ENCODE measurements around the gene EPB41L2.
"Not testable (repeated sequence)": the region's sequence is repeated elsewhere in the genome, so short reads cannot be mapped to it uniquely, and the experiment has no call there.

GRCh38 chr6:130987539-130987938 is 75.5 kb downstream of the EPB41L2 start:
- TF ChIP-seq ESRRA (CRISPR knock-in tag; IDR thresholded peaks at IDR 0.05; ENCODE audit: borderline replicate concordance); TCF7 (CRISPR knock-in tag; IDR thresholded peaks at IDR 0.05; ENCODE audit: low read depth); NR1H2 (CRISPR knock-in tag; IDR thresholded peaks at IDR 0.05); MAX (CRISPR knock-in tag; IDR thresholded peaks at IDR 0.05); ZBTB21 (CRISPR knock-in tag; IDR thresholded peaks at IDR 0.05; ENCODE audit: borderline replicate concordance); USF1 (CRISPR knock-in tag; IDR thresholded peaks at IDR 0.05); E2F4 (CRISPR knock-in tag; IDR thresholded peaks at IDR 0.05; ENCODE audit: borderline replicate concordance, low read depth): not testable (repeated sequence)
